HuH-7 (cell line): Measurements from ENCODE around the gene SFMBT1.

ENCODE experiments used
- DNase-seq: peaks from one replicate; pipeline ENCODE4 v3.0.0; 2011; ENCODE audit warnings: low spot score

The SFMBT1 gene

DNA sequence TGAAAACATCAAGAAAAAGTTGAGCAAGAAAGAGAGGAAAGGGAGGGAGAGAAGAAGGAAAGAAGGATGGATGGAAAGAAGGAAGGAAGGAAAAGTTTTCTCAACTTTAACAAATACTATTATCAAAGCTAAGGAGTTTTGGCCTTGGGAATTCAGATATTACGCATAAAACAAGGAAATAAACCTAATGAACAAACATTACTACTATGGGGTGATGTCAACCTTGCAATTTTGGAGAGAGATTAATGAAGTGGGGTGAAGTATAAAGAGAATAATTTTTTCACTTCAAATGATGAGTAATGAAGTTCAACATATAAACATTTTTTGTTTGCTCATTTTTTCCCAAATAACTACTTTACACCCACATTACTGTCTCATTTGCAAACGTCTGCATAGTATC lies 55.2 kb downstream of the SFMBT1 start:
- DNase-seq = no peak

DNA sequence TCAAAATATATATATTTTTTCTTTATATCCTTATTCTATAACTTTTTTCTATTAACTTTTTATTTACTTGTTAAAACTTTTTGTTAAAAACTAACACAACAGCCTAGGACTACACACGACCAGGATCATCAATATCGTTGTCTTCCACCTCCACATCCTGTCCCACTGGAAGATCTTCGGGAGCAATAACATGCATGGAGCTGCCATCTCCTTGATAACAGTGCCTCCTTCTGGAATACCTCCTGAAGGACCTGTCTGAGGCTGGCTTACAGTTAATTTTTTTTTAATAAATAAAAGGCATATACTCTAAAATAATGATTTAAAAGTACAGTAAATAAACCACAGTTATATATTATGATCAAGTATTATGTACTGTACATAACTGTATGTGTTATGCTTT lies 58.9 kb downstream of the SFMBT1 start:
- DNase-seq = no peak

DNA sequence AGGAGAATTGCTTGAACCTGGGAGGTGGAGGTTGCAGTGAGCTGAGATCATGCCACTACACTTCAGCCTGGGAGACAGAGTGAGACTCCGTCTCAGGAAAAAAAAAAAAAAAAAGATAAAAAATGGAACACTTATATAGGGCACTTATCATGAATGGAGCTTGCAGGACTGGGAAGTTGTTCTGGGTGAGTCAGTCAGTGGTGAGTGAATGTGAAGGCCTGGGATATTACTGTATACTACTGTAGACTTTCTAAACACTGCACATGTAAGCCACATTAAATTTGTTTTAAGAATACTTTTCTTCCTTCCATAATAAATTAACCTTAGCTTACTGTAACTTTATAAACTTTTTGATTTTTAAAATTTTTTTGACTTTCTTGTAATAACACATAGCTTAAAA lies 59.8 kb downstream of the SFMBT1 start:
- no peak for DNase-seq

DNA sequence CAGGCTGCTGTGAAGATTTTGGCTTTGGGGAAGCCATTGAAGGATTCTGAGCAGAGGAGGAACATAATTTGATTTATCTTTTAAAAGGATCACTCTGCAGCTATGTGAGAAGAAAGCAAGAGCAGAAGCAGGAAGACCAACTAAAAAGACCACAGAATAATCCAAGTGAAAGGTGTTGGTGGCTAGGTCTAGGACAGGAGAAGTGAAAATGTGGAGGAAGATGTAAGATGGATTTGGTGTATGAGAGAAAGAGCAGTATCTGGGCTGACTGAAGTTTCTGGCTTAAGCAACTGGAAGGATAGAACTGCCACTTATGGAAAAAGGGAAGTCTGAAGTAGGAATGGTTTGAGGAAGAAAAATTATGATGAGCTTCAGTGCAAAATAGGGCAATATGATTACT lies 62.0 kb downstream of the SFMBT1 start:
- no peak for DNase-seq

DNA sequence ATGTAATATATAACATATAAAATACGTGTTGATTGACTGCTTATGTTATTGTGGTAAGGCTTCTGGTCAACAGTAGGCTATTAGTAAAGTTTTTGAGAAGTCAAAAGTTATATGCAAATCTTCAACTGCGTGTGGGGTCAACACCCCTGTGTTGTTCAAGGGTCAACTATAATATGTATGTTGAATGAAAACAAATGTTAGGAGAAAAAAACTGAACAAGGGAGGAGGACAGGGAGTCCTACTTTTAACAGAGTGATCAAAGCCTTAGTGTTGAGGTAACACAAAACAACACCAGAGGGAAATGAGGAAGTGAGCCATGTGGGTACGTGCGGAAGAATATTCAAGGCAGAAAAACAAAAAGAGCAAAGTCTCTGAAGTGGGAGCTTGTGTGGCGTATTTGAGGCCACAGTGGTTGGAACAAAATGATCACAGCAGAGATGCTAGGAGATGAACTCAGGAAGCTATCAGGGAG lies 62.5 kb downstream of the SFMBT1 start:
- DNase-seq = no peak

DNA sequence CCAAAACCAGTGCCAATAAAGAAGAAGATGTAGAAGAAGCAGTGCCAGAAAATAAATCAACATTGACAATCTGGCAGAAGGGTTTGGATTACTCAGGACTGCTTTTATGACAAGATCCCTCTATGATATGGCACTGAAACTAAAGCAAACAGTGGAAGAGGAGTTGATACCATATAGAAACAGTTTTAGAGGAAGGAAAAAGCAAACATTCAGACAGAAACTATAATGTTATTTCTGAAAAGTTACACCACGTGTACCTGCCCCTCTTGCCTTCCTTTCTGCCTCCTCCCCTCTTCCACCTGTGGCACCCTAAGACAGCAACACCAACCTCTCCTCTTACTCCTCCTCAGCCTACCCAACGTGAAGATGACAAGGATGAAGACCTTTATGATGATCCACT lies 63.0 kb downstream of the SFMBT1 start:
- DNase-seq = no peak

DNA sequence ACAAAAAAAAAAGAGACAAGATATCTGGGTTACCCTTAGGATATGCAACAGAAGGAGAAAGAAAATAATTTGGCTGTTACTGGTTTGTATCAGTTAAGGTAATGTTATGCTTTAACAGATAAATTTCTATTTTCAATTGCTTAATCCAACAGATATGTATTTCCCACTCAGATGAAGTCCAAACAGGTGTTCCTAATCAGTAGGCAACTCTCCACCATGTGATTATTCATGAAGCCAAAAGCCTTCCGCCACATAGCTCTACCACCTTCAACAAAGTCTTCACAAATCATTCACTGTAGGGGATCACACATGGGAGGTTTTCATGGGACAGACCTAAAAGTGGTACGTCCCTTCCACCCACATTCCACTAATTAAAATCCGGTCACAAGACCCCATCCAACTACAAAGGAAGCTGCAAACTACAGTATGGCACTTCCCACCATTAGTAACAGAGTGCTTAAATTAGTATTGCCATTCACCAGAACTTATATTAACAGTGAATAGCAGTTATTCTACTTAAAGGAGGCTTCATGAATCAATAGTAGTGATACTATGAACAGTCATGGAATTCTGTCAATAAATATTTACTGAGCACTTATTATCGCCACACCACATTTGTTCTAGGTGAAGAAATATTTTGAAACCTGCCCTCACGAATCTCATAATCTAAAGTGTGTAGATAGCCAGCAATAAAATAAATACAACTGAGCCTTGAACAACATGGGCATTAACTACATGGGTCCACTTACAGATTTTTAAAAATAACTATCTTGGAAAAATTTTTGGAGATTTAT lies 66.5 kb downstream of the SFMBT1 start:
- DNase-seq = no peak

DNA sequence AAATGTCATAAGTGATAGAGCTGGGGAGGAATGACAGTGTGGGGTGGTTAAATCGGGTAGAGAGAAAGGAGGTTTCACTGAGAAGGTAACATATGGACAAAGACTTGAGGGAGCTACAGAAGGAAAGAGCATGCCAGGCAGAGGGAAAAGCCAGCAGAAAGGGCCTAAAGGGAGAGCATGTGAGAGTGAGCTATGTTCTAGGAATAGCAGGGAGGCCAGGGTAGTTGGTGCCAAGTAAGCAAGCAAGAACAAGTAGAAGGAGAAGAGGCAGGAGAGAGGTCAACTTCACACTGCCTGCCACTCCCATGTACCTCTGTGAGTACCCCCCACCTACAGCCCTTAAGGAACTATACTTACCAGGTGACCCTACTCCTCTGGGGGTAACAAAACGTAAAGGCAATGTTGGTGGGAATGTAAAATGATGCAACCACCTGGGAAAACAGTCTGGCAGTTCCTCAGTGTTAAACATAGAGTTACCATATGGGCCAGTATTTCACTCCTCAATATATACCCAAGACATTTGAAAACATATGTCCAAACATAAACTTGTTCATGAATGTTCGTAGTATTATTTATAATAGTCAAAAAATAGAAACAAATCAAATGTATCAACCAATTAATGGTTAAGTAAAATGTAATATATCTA lies 67.6 kb downstream of the SFMBT1 start:
- no peak for DNase-seq

DNA sequence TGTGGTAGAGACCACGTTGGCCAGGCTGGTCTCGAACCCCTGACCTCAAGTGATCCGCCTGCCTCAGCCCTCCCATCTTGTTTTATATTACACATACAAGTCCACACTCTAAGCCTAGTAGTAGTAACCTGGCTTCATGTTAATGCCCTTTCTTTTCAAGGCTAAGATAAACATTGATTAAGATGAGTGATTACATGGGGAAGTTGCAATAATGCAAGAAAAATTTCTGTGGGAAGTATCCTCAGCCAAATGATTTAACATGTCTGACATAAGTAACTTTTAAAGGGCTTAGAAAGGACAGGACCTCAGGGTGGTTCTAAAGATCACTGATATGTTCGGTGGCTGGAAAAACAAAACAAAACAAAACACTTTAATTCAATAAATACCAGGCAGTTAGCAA lies 72.1 kb downstream of the SFMBT1 start:
- DNase-seq = no peak

DNA sequence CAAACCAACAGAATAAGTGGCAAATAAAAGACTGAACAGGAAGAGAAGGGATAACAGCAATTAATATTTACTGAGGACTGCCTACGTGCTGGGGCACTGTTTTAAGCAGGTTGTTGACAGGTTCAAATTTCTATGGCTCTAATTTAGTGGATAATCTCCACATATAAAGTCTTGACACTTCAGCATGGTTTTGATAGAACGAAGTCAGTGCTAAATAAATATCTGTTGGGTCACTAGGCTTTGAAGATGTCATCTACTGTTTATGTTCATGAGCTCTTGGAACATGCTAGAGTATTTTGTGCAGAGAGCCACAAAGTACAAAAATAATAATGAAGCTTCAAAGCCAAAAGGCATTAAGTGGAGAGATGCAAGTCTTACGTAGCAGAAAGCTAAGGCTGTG lies 74.0 kb downstream of the SFMBT1 start:
- no peak for DNase-seq

DNA sequence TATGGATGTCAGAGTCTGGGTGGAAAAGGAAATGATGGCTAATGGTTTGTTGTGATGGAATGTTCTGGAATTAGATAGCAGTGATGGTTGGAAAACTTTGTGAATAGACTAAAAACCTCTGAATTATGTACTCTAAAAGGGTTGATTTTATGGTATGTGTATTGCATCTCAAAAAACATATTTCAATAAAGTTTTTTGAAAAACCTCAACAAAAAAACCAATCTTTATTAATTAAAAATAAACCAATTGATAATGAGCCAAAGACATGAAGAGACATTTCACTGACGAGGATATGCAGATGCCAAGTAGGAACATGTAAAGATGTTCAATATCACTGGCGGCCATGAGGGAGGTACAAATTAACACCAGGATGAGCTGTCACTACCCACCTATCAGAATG lies 78.5 kb downstream of the SFMBT1 start:
- DNase-seq = no peak

DNA sequence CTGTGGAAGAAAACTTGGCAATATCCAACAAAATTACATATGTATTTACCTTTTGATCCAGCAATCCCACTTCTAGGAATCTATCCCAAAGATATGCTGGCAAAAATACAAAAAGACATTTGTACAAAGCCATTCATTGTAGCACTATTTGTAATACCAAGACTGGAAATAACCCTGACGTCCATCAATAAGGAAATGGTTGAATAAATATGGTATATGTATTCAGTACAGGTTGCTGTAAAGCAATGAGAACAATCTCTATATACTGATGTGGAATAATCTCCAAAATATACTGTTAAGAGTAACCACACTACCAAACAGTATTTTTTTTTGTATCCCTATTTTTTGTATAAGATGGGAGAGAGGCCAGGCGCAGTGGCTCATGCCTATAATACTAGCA lies 83.7 kb downstream of the SFMBT1 start:
- DNase-seq = no peak

DNA sequence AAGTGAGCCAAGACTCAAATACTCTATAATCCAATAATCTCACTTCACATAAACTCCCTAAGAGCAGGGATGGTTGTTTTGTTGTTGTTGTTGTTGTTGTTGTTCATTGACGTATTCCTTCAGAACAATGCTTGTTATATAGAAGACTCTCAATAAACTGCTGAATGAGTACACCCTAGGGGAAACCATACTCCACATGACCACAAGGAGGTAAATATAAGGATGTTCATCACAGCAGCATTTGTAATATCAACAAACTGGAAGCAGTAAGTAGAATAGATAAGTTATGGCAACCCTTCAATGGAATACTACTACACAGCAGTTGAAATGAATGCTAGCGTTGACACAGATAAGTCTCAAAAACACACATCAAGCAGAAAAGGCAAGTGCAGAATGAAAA lies 86.1 kb downstream of the SFMBT1 start:
- DNase-seq = no peak

DNA sequence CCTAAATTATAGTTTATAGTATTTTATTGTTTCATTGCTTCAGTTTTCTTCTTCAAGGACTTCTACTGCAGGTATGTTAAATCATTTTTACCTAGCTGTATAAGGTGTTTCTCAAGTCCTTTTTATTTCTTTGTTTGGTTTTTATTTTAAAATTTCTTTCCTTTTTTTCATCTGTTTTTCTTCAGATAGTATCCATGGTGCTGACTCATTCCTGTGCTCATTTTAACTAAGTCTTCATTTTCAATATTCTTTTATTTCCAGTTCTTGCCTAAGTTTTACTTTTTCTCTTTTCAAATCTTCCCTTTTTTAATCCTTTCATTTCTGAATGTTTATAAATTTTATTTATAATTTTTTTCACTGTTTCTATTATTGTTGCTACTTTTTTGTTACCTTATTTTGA lies 106.3 kb downstream of the SFMBT1 start:
- no peak for DNase-seq

DNA sequence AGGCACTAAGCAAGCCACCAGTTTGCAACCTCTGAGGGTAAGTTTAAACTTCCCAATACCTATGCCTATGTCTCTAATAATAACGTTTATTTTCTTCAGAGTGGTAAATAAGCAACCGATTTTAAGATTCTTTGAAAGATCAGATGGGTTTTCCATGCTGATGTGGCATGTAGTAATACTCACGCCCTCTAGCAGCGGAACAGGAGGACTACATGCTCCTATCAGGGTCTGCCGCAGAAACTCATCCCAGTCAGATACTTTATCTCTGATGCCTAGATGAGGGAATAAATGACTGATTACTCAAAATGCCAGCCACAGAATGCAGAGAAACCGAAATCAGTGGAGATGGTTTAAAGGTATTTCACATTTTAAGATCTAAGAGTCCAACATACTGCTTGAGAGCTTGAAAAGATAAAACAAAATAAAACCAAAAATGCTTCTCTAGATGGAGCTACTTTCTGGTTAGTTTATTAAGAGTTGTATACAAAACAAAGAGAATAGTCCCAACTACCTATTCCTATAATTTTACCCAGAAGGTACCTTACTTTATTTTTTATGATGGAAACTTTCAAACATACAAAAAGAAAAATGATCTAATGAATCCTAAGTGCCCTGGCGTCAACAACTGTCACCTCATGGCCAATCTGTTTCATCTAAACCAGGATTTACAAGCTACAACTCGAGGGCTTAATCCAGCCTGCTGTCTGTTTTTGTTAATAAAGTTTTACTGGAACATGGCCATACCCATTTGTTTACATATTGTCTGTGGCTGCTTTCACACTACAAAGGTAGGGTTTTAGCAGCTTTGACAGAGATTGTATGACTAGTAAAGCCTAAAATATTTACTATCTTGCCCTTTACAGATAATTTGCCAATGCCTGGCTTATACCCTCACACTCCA lies 111.0 kb downstream of the SFMBT1 start:
- DNase-seq = peak; percentile 26

DNA sequence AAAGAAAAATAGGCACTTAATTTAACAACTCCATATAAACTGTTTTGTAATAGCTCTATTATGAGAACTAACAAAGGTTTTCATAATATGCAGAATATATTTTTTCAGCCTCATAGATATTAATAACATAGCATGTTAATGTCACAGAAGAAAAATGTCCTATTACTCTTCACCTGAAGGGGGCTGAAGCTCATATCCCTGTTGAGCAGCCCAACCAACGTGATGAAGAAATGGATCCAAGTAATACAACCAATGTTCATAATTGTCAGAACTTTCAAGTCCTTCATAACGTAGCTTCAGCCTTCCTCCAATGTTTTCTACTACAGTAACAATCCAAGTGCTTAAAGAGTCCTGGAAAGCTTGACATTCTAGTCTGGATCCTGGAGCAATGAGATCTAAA lies 114.0 kb downstream of the SFMBT1 start:
- DNase-seq = no peak

DNA sequence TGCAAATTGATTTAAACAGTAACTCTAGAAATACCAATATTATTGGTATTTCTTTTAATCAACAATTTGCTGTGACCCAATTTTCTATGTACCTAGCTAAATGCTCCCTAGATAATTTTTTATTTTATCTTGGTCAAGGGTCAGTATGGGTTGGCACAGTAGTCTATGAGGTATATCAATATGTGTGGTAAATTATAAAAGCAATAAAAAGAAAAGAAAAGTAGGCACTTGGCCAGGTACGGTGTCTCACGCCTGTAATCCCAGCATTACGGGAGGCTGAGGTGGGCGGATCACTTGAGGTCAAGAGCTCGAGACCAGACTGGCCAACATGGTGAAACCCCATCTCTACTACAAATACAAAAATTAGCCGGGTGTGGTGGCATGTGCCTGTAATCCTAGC lies 114.5 kb downstream of the SFMBT1 start:
- DNase-seq = no peak

DNA sequence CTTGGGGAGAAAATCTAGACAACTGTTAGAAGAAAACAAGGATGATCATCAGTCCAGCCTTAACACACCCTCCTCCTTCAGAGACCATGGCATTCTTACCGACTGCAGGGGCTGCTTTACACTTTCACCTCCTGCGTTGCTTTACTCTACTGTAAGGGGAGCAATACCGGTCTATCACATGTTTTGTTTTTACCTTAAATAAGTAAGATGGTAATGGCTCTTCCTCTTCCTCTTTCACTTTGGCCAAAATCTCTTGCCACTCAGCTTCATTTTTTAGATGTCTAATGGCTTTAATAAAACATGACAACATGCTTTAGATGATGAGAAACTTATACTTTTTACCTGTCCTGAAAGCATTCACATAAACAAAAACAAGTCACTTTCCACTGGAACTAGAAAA lies 115.1 kb downstream of the SFMBT1 start:
- DNase-seq = no peak

DNA sequence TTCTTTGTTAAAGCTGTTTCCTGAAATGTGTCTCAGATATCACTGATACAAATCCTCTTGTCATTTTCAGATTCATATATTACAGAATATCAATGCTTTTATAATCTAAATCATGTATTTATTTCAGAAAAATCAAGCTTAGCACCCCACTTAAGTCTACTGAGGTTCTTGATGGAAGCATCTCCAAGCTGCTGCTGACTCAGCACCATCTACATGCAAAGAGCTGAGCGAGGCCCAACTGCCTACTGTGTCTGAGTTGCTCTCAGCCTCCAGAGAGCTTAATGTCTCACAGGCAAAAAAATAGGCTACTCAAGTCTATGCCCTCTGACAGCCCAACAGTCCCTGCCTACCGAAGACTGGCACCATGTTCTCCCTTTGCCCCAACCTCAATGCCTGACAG lies 119.3 kb downstream of the SFMBT1 start:
- no peak for DNase-seq

DNA sequence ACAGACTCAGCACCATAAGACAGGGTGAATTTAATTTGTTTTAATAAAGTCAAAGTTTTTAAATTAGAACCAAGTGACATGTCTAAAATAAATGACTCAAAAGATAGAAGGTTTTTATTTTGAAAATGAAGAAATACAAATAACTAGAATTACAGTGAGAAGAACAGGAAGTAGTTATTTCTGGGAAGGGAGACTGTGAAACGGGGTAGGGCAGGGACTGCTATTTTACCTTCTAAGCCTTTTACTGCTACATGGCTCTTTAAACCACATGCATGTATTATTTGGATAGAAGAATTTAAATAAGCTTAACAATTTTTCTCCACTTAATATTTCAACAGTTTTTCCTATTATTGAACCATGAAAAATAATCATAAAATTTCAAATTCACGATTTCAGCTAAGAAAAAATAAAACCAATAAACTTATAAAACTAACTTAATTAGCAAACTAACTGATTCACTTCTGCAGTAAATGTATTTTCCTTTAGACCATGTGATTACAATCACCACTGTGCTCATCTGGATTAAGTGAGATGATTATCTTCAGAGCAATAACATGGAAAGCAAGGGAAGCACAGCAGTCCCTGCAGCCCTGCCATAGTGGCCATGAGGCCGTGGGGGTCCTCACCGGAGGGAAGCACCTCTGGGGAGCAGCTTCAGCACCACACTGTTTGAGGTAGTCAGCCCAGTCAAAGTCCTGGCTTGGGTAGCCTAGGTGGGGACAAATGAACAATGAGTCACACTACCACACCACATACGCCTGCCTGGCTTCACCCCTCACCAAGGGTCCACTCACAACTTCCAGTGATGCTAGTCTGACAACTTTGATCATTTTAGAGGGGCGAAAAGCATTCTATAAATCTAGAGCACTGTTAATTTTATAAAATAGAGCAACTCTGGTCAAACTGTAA lies 120.2 kb downstream of the SFMBT1 start:
- DNase-seq = no peak

DNA sequence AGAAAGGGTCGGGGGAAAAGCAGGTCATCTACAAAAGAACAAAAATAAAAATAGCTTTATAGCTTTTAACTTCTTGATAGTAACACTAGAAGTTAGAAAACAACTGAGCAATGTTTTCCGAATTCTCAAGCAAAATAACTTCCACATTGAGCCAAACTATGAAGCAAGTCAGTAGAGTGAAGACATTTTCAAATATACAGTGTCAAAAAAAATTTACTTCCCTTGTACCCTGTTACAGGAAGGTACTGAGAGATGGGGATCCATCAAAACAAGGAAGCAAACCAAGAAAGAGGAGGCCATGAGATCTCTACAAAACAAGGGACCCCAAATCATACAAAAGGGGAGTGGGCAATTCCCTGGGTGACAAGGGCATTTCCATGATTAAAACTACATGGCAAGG lies 121.9 kb downstream of the SFMBT1 start:
- DNase-seq = no peak

DNA sequence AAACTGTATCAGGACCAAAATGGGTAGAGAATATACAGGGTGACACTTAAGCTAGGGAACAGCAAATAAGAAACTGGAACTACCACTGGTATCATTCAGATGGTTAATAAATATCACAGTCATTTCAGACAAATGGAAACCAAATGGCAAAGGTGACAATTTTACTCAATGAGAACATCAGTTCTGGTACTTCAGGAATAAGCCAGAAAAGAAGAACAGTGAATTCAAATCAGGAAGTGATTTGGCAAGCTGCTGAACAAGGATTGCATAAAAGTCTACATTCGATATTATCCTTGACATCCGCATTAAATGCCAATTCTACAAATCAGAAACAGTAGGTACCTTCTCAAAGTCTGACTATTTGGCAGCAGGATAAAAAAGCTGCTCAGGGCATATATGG lies 125.0 kb downstream of the SFMBT1 start:
- DNase-seq = no peak
